Measurements from ENCODE around the gene CFAP61. TPM values are rescaled to one million over a fixed set of nuclear protein-coding genes. Genes with fewer than 3 reads are reported as not detected.
"Not testable (repeated sequence)": the region's sequence is repeated elsewhere in the genome, so short reads cannot be mapped to it uniquely, and the experiment has no call there.

Gene CFAP61
- total and polyA plus RNA-seq, 7 donors: 8.3 to 59.4 (median 24.5) TPM

DNA sequence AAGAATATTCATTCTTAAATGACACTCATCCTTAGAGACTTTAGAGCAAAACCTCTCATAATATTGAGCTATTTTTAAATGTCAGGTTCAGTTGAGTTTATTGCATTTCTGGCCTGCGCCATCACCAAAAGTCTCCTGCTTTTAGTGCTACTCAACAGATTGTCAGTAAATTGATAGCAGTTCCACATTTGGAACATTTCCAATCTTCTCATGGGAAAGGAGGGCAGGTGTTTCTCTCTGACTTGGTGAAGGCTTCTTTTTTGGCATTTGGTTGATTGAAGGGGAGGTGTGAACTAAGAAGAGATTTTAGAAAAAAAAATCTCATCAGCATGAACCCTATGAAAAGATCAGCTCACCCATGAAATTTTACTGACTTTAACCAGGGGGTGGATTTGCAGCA lies 189.6 kb downstream of the CFAP61 start:
- no peaks in the 10 kb centered on the region for H3K27me3 ChIP-seq (ENCODE audit: insufficient read depth in 3 of 3, low read length in 2 of 3)
- H3K36me3 ChIP-seq (ENCODE audit: insufficient read depth in 1 of 2, low read depth in 1 of 2): no peaks in the 10 kb centered on the region
- TF ChIP-seq, protein P1, sequence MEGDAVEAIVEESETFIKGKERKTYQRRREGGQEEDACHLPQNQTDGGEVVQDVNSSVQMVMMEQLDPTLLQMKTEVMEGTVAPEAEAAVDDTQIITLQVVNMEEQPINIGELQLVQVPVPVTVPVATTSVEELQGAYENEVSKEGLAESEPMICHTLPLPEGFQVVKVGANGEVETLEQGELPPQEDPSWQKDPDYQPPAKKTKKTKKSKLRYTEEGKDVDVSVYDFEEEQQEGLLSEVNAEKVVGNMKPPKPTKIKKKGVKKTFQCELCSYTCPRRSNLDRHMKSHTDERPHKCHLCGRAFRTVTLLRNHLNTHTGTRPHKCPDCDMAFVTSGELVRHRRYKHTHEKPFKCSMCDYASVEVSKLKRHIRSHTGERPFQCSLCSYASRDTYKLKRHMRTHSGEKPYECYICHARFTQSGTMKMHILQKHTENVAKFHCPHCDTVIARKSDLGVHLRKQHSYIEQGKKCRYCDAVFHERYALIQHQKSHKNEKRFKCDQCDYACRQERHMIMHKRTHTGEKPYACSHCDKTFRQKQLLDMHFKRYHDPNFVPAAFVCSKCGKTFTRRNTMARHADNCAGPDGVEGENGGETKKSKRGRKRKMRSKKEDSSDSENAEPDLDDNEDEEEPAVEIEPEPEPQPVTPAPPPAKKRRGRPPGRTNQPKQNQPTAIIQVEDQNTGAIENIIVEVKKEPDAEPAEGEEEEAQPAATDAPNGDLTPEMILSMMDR (IDR thresholded peaks at IDR 0.05): no peak
- DNase-seq (no peak), ATAC-seq (no peak)
- intact Hi-C loops (cut with DNase I): no loop called here
- H3K4me3 ChIP-seq: no peak overlapping the region
- H3K27ac ChIP-seq: no peak overlapping the region
- no peaks in the 10 kb centered on the region for H3K4me1 ChIP-seq
- H3K9me3 ChIP-seq: no peaks in the 10 kb centered on the region
- WGBS, 3 donors: 86 to 91% (median 88%) methylated on average over 1 of the region's 1 CpG

DNA sequence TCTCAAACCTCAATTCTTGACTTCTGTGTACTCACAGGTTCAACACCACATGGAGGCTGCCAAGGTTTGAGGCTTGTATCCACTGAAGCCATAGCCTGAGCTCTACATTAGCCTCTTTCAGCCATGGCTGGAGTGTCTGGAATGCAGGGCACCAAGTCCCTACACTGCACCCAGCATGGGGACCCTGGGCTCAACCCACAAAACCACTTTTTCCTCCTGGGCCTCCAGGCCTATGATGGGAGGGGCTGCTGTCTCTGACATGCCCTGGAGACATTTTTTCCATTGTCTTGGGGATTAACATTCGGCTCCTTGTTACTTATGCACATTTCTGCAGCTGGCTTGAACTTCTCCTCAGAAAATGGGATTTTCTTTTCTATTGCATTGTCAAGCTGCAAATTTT lies 192.1 kb downstream of the CFAP61 start:
- H3K4me1 ChIP-seq; H3K36me3 ChIP-seq (ENCODE audit: insufficient read depth in 1 of 2, low read depth in 1 of 2); DNase-seq; H3K27me3 ChIP-seq (ENCODE audit: insufficient read depth in 3 of 3, low read length in 2 of 3); ATAC-seq; intact Hi-C loops (cut with DNase I); H3K4me3 ChIP-seq; H3K9me3 ChIP-seq; H3K27ac ChIP-seq: not testable (repeated sequence)
- WGBS, 3 donors: 68 to 78% (median 75%) methylated on average over 1 of the region's 1 CpG

DNA sequence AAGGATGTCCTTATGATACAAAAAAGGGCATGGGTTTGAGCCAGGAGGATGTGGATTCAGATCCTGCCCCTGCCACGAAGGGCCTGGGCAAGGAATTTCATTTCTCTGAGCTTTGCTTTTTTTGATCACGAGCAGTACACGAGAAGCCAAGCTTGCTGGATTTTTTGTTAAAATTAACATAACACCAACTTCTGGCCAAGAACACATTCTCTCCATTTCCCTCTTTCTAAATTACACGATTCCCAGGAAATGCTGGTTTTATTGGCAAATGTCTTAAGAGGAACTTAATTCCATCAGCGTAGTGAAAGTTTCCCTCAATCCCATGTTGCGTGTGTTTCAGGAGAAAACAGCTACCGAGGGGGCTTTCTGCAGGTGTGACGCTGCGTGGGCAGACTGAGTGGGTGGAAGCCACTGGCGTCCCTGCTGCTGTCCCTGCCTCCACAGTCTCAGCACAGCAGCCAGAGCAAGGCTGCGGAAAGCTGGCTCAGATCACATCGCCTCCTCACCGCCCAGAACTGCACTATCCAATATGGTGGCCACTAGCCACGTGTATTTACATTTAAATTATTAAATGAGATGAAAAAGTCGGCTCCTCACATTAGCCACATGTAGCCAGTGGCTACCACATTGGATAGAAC lies 194.8 kb downstream of the CFAP61 start:
- Histone ChIP-seq H3K36me3 (ENCODE audit: insufficient read depth in 1 of 2, low read depth in 1 of 2) (peaks cover 0 to 8% of the 10 kb centered on the region in 2 donors), H3K4me3 (no peak overlapping the region), H3K4me1 (no peaks in the 10 kb centered on the region), H3K27me3 (ENCODE audit: insufficient read depth in 3 of 3, low read length in 2 of 3) (no peaks in the 10 kb centered on the region), H3K27ac (no peak overlapping the region), H3K9me3 (no peaks in the 10 kb centered on the region)
- DNase-seq (no peak), ATAC-seq (no peak)
- intact Hi-C loops (cut with DNase I): no loop called here
- TF ChIP-seq, protein P1 (IDR thresholded peaks at IDR 0.05): no peak
- 79 to 81% (median 81%) methylated on average over 15 of the region's 15 CpGs for WGBS, 3 donors

DNA sequence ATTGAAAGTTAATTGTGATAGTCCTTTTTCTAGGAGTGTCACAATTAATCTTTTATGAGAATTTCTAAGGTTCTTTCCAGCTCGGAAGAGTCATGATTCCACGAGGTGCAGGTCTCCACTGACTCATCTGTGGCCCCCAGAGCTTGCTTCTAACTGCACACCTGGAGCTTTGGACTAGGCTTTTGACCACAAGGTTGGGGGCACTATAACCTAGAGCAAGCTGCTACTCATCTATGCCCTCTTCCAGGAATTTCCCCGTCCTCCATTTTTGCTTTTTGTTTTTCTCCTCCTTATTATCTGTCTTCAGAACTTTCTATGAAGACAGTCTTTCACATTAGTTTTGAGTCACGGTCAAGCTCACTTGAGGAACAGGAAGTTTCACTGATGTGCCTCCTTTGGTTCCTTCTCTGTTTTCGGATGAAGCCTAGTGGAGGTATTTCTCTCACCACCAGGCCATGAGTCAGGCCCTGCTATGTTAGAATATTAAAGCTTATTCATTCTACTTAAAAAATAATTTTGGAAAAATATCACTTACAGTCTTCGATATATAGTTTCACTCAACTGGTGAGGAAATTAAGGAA lies 196.4 kb downstream of the CFAP61 start:
- DNase-seq: no peak
- Histone ChIP-seq H3K36me3 (ENCODE audit: insufficient read depth in 1 of 2, low read depth in 1 of 2) (peaks cover 0 to 8% of the 10 kb centered on the region in 2 donors), H3K9me3 (no peaks in the 10 kb centered on the region), H3K4me1 (no peaks in the 10 kb centered on the region), H3K4me3 (no peak overlapping the region), H3K27ac (no peak overlapping the region), H3K27me3 (ENCODE audit: insufficient read depth in 3 of 3, low read length in 2 of 3) (no peaks in the 10 kb centered on the region)
- WGBS, 3 donors: 89 to 92% (median 90%) methylated on average over 6 of the region's 6 CpGs
- no peak for ATAC-seq
- intact Hi-C loops (cut with DNase I): no loop called here
- TF ChIP-seq, protein P1 (IDR thresholded peaks at IDR 0.05): no peak

DNA sequence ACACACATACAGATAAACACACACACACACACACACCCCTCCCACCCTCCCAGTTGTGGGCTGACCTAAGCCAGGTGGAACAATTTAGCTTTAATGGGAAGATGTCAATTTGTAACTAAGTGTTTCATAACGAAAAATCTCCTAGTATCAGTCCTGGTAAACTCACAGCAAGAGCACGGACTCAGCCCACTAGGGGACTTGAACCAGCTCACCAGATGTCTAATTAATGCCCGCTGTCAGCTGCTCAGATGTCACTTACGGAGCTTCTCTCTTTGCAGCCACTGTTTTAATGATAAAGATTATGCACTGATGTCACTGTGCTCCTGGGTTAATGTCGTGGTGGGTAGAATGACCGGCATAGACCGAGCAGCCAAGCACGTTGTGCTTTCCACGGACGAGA lies 199.0 kb downstream of the CFAP61 start:
- 78 to 82% (median 80%) methylated on average over 10 of the region's 10 CpGs for WGBS, 3 donors
- H3K4me1 ChIP-seq: no peaks in the 10 kb centered on the region
- H3K4me3 ChIP-seq: no peak overlapping the region
- H3K27me3 ChIP-seq (ENCODE audit: insufficient read depth in 3 of 3, low read length in 2 of 3): no peaks in the 10 kb centered on the region
- ATAC-seq: no peak
- intact Hi-C loops (cut with DNase I): no loop called here
- peaks cover 0 to 8% of the 10 kb centered on the region in 2 donors for H3K36me3 ChIP-seq (ENCODE audit: insufficient read depth in 1 of 2, low read depth in 1 of 2)
- no peaks in the 10 kb centered on the region for H3K9me3 ChIP-seq
- no peak for DNase-seq
- no peak overlapping the region for H3K27ac ChIP-seq
- TF ChIP-seq, protein P1 (IDR thresholded peaks at IDR 0.05): no peak

Data from psoas muscle (tissue), 8 donors.